GM12878 (cell line): ENCODE data around the gene PDK1. TPM values are rescaled to one million over a fixed set of nuclear protein-coding genes. Genes with fewer than 3 reads are reported as not detected.

Experiments
- ATAC-seq: fragments of 200-7000 bp; cut with Tn5 transposase; 3 replicates; pipeline ENCODE4 v1.9.1; 2020; ENCODE audit warnings: mild to moderate bottlenecking, moderate library complexity
- BruUV-seq: library from RNA; stranded (reverse); fragments of 400-500 nt; replicated peaks from 2 replicates; lab custom pipeline; 2021; lab: Mats Ljungman, UMichigan
- CTCF ChIA-PET: fragments of 300-600 bp; sonication (Branson Sonifier 250); formaldehyde crosslinking; extraction: SDS; loops from one replicate; lab custom pipeline; 2021; ENCODE audit warnings: inconsistent platforms; lab: Yijun Ruan, JAX
- POLR2A ChIA-PET: fragments of 350-600 bp; formaldehyde crosslinking; extraction: SDS; loops from one replicate; lab custom pipeline; 2021; ENCODE audit warnings: inconsistent platforms; lab: Charles Lee
- RAD21 ChIA-PET: fragments of 300-600 bp; sonication (Branson Sonifier 250); formaldehyde crosslinking; loops from one replicate; lab custom pipeline; 2023; ENCODE audit warnings: antibody characterized with exemption; ENCODE audit not compliant: unreplicated experiment; lab: Charles Lee
- SMC1A ChIA-PET: fragments of 300-600 bp; sonication (Branson Sonifier 250); formaldehyde crosslinking; loops from one replicate; lab custom pipeline; 2023; ENCODE audit not compliant: unreplicated experiment, uncharacterized antibody; lab: Charles Lee
- DNase-seq: peaks from one replicate; pipeline ENCODE4 v3.0.0-alpha.2; 2011; ENCODE audit warnings: low read depth, low spot score
- FAIRE-seq: peaks from 3 replicates; lab custom pipeline; 2011; peaks lifted over from hg19 to GRCh38; lab: Jason Lieb, UNC
- H2AFZ ChIP-seq: 2 replicates; pipeline ENCODE4 v1.6.0; 2011; ENCODE audit warnings: low read depth, low read length, control low read depth; ENCODE audit not compliant: control insufficient read depth
- H3K27ac ChIP-seq: 2 replicates; pipeline ENCODE4 v1.5.1; 2011; ENCODE audit warnings: control low read depth; ENCODE audit not compliant: control insufficient read depth, insufficient read depth
- H3K27me3 ChIP-seq, 2 experiments: replicated peaks in 1 of 2; 2 replicates each; pipeline versions ENCODE4 v1.6.0 to v1.6.1; 2011; ENCODE audit warnings: low read length in 1 of 2; ENCODE audit not compliant: control insufficient read depth in 2 of 2, insufficient read depth in 2 of 2
- H3K36me3 ChIP-seq, 2 experiments: 2 replicates each; pipeline ENCODE4 v1.5.1; 2011; ENCODE audit warnings: low read length in 1 of 2; ENCODE audit not compliant: control insufficient read depth in 2 of 2, insufficient read depth in 2 of 2
- H3K4me1 ChIP-seq: 2 replicates; pipeline ENCODE4 v1.6.1; 2011; ENCODE audit warnings: mild to moderate bottlenecking, low read length, moderate library complexity, mixed read lengths; ENCODE audit not compliant: control insufficient read depth, insufficient read depth
- H3K4me2 ChIP-seq: 2 replicates; pipeline ENCODE4 v1.6.0; 2011; ENCODE audit warnings: control low read depth; ENCODE audit not compliant: control insufficient read depth, insufficient read depth
- H3K4me3 ChIP-seq: fragments of 200-600 bp; sonication (generic); 2 replicates; pipeline ENCODE4 v1.5.1; 2016
- H3K79me2 ChIP-seq: 2 replicates; pipeline ENCODE4 v1.6.0; 2011; ENCODE audit warnings: low read length; ENCODE audit not compliant: control insufficient read depth, insufficient read depth
- H3K9ac ChIP-seq: 2 replicates; pipeline ENCODE4 v1.8.0; 2011; ENCODE audit warnings: low read length, control low read depth, mixed read lengths; ENCODE audit not compliant: control insufficient read depth, insufficient read depth
- H3K9me3 ChIP-seq: replicated peaks from 3 replicates; pipeline ENCODE4 v1.5.1; 2011; ENCODE audit warnings: mild to moderate bottlenecking, low read length; ENCODE audit not compliant: control insufficient read depth, insufficient read depth
- H4K20me1 ChIP-seq: 2 replicates; pipeline ENCODE4 v1.6.0; 2011; ENCODE audit not compliant: control insufficient read depth, insufficient read depth
- BHLHE40 ChIP-seq, 2 experiments: fragments of 450-650 bp in 1 of 2; IDR thresholded peaks; 2 replicates each; pipeline ENCODE4 v1.6.1; 2011 to 2017; ENCODE audit warnings: low read depth in 2 of 2, borderline replicate concordance in 1 of 2, improper control_type of control experiment in 1 of 2, low read length in 1 of 2, mild to moderate bottlenecking in 1 of 2
- CEBPB ChIP-seq, 2 experiments: fragments of 150-350 bp in 1 of 2; IDR thresholded peaks; 2 replicates each; pipeline ENCODE4 v1.6.1; 2012 to 2014; ENCODE audit warnings: low read depth in 2 of 2, low read length in 2 of 2, borderline replicate concordance in 1 of 2, inconsistent platforms in 1 of 2
- CHD2 ChIP-seq: IDR thresholded peaks from 2 replicates; pipeline ENCODE4 v1.6.1; 2011; ENCODE audit warnings: low read depth, low read length, improper control_type of control experiment, borderline replicate concordance
- CHD4 ChIP-seq: fragments of 200-600 bp; sonication (generic); IDR thresholded peaks from 2 replicates; pipeline ENCODE4 v1.6.1; 2016; ENCODE audit warnings: mild to moderate bottlenecking
- JUNB ChIP-seq: IDR thresholded peaks from 2 replicates; pipeline ENCODE4 v1.6.1; 2016; ENCODE audit warnings: antibody characterized with exemption, mild to moderate bottlenecking
- MEF2B ChIP-seq: fragments of 450-650 bp; IDR thresholded peaks from 2 replicates; pipeline ENCODE4 v1.6.1; 2018; ENCODE audit warnings: mild to moderate bottlenecking, moderate library complexity; ENCODE audit not compliant: partially characterized antibody, poor library complexity, severe bottlenecking
- NBN ChIP-seq: fragments of 450-650 bp; IDR thresholded peaks from 2 replicates; pipeline ENCODE4 v1.6.1; 2016
- NR2F1 ChIP-seq: fragments of 450-650 bp; conservative IDR thresholded peaks from 2 replicates; pipeline ENCODE4 v1.6.1; 2017; ENCODE audit warnings: mild to moderate bottlenecking
- POU2F2 ChIP-seq: IDR thresholded peaks from 3 replicates; pipeline ENCODE4 v1.6.1; 2011; ENCODE audit warnings: low read depth, mild to moderate bottlenecking, low read length, borderline replicate concordance
- RFX5 ChIP-seq: IDR thresholded peaks from 2 replicates; pipeline ENCODE4 v1.6.1; 2011; ENCODE audit warnings: low read depth, low read length, improper control_type of control experiment
- TBL1XR1 ChIP-seq: IDR thresholded peaks from 2 replicates; pipeline ENCODE4 v1.6.1; 2012; ENCODE audit warnings: low read depth, low read length, improper control_type of control experiment
- TCF3 ChIP-seq: IDR thresholded peaks from 2 replicates; pipeline ENCODE4 v1.6.1; 2012; ENCODE audit warnings: low read depth, mild to moderate bottlenecking, low read length, borderline replicate concordance; ENCODE audit not compliant: insufficient read depth
- WGBS: methylation state at CpG from one replicate; pipeline ENCODE4 v1.1.6; 2016; ENCODE audit warnings: low lambda C conversion rate; ENCODE audit not compliant: insufficient replicate concordance, insufficient coverage; ENCODE audit errors: missing lambda C conversion rate; 5-methylcytosine and 5-hydroxymethylcytosine counted together
- in situ Hi-C: fragments of 300-500 bp; cut with MboI; formaldehyde crosslinking; loops from 9 replicates; pipeline ENCODE4 v1.14.3; 2018; ENCODE audit warnings: mixed read lengths
- intact Hi-C: fragments of 100-400 bp; cut with micrococcal nuclease; formaldehyde crosslinking; loops from one replicate; pipeline ENCODE4 v1.14.2; 2022; ENCODE audit not compliant: unreplicated experiment
- polyA plus RNA-seq, 11 experiments: library from polyadenylated mRNA; depleted of rRNA in 4 of 11; unstranded in 6 of 11; stranded (reverse) in 5 of 11; fragments of >200 nt; fragmentation: Nextera tagmentation in 4 of 11; fragmentation: Illumina TruSeq in 1 of 11; extraction: Ambion mirVana in 4 of 11; extraction: Trizol in 1 of 11; gene quantifications; 1 replicate in 1 of 11; 2 replicates in 10 of 11; pipeline versions ENCODE4 v1.2.1 to v1.2.3, GENCODE V29; 2011 to 2016; ENCODE audit warnings: inconsistent platforms in 2 of 11, missing spikeins in 2 of 11, low read depth in 1 of 11
- total RNA-seq, 4 experiments: library from RNA; depleted of rRNA in 3 of 4; stranded (reverse); fragments of >200 nt in 3 of 4; fragmentation: Illumina TruSeq in 1 of 4; extraction: Trizol in 1 of 4; gene quantifications; 2 replicates each; pipeline versions ENCODE4 v1.2.1 to v1.2.3, GENCODE V29; 2013 to 2021
- TF ChIP-seq, protein P1 (sequence below): fragments of 450-650 bp; IDR thresholded peaks from 2 replicates; pipeline ENCODE4 v1.6.1; 2016; ENCODE audit warnings: mild to moderate bottlenecking
- TF ChIP-seq, protein P2 (sequence below): fragments of 450-650 bp; IDR thresholded peaks from 2 replicates; pipeline ENCODE4 v1.6.1; 2016; ENCODE audit warnings: mild to moderate bottlenecking
- TF ChIP-seq, protein P3 (sequence below): fragments of 450-650 bp; IDR thresholded peaks from 2 replicates; pipeline ENCODE4 v1.6.1; 2017; ENCODE audit warnings: mild to moderate bottlenecking

The PDK1 gene
- total and polyA plus RNA-seq, 10 of the 15 experiments (the other 5 are each of a cell fraction or from before 2014, with no cell fraction given), result 5.3 to 128 (median 17.1) TPM

DNA sequence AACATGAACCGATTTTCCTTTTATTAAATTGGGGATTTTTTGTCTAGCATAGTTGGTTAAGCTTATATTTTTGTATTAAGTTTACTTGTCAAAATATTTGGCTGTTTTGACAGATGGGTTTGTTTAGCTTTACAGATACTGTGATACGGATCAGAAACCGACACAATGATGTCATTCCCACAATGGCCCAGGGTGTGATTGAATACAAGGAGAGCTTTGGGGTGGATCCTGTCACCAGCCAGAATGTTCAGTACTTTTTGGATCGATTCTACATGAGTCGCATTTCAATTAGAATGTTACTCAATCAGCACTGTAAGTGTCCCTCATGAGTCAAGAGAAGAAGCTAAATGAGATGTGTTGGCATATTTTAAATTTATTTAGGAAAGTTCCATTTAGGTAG is 8.5 kb downstream of the PDK1 start:
- intact Hi-C loops, result no loop called here
- H3K4me3 ChIP-seq, result no peak overlapping the region
- H3K4me1 ChIP-seq, result no peaks in the 10 kb centered on the region
- no TSS peak for BruUV-seq
- ATAC-seq, result no peak
- H3K9ac ChIP-seq, result no peak overlapping the region
- 98% methylated on average over 5 of the region's 5 CpGs for WGBS
- TF ChIP-seq MEF2B (no peak), CHD2 (no peak), CEBPB (IDR thresholded peaks at IDR 0.05; ENCODE audit: borderline replicate concordance in 1 of 2, low read depth in 2 of 2, low read length in 2 of 2) (no peak), NBN (no peak), JUNB (no peak), TBL1XR1 (no peak), POU2F2 (no peak), BHLHE40 (IDR thresholded peaks at IDR 0.05; ENCODE audit: borderline replicate concordance in 1 of 2, low read depth in 2 of 2, low read length in 1 of 2) (no peak), NR2F1 (no peak), CHD4 (no peak), TCF3 (no peak), RFX5 (no peak)
- TF ChIP-seq, protein P1, sequence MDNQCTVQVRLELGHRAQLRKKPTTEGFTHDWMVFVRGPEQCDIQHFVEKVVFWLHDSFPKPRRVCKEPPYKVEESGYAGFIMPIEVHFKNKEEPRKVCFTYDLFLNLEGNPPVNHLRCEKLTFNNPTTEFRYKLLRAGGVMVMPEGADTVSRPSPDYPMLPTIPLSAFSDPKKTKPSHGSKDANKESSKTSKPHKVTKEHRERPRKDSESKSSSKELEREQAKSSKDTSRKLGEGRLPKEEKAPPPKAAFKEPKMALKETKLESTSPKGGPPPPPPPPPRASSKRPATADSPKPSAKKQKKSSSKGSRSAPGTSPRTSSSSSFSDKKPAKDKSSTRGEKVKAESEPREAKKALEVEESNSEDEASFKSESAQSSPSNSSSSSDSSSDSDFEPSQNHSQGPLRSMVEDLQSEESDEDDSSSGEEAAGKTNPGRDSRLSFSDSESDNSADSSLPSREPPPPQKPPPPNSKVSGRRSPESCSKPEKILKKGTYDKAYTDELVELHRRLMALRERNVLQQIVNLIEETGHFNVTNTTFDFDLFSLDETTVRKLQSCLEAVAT, result no peak
- TF ChIP-seq, protein P2, sequence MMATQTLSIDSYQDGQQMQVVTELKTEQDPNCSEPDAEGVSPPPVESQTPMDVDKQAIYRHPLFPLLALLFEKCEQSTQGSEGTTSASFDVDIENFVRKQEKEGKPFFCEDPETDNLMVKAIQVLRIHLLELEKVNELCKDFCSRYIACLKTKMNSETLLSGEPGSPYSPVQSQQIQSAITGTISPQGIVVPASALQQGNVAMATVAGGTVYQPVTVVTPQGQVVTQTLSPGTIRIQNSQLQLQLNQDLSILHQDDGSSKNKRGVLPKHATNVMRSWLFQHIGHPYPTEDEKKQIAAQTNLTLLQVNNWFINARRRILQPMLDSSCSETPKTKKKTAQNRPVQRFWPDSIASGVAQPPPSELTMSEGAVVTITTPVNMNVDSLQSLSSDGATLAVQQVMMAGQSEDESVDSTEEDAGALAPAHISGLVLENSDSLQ, result no peak
- TF ChIP-seq, protein P3, sequence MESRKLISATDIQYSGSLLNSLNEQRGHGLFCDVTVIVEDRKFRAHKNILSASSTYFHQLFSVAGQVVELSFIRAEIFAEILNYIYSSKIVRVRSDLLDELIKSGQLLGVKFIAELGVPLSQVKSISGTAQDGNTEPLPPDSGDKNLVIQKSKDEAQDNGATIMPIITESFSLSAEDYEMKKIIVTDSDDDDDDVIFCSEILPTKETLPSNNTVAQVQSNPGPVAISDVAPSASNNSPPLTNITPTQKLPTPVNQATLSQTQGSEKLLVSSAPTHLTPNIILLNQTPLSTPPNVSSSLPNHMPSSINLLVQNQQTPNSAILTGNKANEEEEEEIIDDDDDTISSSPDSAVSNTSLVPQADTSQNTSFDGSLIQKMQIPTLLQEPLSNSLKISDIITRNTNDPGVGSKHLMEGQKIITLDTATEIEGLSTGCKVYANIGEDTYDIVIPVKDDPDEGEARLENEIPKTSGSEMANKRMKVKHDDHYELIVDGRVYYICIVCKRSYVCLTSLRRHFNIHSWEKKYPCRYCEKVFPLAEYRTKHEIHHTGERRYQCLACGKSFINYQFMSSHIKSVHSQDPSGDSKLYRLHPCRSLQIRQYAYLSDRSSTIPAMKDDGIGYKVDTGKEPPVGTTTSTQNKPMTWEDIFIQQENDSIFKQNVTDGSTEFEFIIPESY, result no peak
- TF ChIP-seq, all 136 proteins: peak for 0
- Histone ChIP-seq H4K20me1 (no peaks in the 10 kb centered on the region; the same call in 1 of the 2 replicates), H3K9me3 (no peaks in the 10 kb centered on the region), H3K79me2 (peaks cover 27% of the 10 kb centered on the region), H3K27me3 (no peaks in the 10 kb centered on the region), H3K36me3 (peaks cover 2 to 37% of the 10 kb centered on the region in 2 experiments), H2AFZ (no peak overlapping the region), H3K4me2 (no peak overlapping the region), H3K27ac (no peak overlapping the region)
- RAD21 ChIA-PET, result no interaction called here
- in situ Hi-C loops, result loop anchor here (25.0 kb wide), 1 partner anchor 1627 kb away; the partner anchor contains the start of gene GORASP2
- no peak for DNase-seq
- no peak for FAIRE-seq
- POLR2A ChIA-PET, result no interaction called here
- SMC1A ChIA-PET, result interaction anchor here (0.9 to 1.0 kb wide), 4 partner anchors 9 to 14 kb away, joined by 3 to 4 read pairs (median 4); partner anchors contain the start of gene PDK1
- CTCF ChIA-PET, result no interaction called here
